ENCODE results near the gene LZTR1.
"Not testable (repeated sequence)": the region's sequence is repeated elsewhere in the genome, so short reads cannot be mapped to it uniquely, and the experiment has no call there.

LZTR1 gene

DNA sequence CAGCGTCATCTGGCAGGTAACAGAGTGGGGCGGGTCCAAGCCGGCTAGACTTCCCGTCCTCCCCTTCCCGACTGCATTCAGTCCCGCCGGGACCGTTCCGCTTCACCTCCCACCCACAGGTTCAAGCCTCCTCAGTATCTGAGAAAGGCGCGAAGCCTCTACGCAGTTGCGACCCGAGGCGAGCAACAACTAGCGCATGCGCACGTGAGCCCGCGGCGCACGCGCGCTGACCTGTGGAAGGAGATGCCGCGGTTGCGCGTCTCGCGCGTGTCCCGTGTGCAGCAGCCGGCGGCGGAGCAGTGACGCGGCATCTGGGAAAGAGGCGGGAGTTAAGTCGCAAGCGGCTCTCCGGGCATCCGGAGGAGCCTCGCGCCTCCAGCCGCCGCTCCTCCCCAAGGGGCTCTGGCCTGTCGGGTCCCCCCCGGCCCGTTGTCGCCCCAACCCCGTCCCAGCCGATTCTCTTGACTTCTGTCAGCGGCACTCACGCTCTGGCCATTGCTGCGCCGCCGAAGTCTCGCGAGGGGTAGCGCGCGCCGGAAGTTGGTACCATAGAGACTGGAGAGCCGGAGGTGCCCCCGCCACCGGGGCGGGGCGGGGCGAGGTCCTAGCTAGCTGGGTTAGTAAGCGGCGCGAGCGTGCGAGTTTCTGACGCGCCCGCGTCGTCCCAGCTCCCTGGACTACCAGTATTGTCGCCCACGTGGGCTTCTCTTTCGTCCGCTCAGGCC, 19.7 kb downstream of the LZTR1 start, which contains the start of gene THAP7:
Gene THAP7, minus strand, starts transcription at position 518 of the 725 bp plus-strand sequence. Its CDS starts 207 bp downstream, at position 311.
- in situ Hi-C loops (cut with HindIII; ENCODE audit: low pct_ligation_motif_present, low pct_unique_long_range_greater_than_20kb, low sequenced_read_pairs), result no loop called here
- peak; percentile 93 for DNase-seq

DNA sequence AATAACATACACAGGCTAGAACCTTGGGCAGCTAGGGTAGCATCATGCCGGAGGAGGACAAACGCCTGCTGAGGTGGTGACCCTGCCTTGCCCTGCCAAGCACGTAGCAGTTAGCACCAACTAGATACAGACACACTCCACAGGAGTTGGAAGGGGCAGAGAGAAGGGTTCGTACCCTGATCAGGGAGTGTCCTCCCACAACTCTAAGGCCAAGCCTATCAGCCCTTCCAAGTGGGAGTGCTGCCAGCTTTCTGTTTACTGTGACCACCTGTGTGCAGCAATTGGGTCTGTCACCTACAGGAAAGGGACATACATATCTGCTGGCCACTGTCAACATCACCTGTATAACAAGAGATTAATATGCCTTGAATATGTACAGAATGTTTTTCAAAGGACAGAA, 21.7 kb downstream of the LZTR1 start:
- no peak for DNase-seq
- in situ Hi-C loops (cut with HindIII; ENCODE audit: low pct_ligation_motif_present, low pct_unique_long_range_greater_than_20kb, low sequenced_read_pairs), result no loop called here

- in situ Hi-C loops (cut with HindIII; ENCODE audit: low pct_ligation_motif_present, low pct_unique_long_range_greater_than_20kb, low sequenced_read_pairs), result not testable (repeated sequence)
Observed at GRCh38 chr22:21009208-21009607, 27.1 kb downstream of the LZTR1 start.

DNA sequence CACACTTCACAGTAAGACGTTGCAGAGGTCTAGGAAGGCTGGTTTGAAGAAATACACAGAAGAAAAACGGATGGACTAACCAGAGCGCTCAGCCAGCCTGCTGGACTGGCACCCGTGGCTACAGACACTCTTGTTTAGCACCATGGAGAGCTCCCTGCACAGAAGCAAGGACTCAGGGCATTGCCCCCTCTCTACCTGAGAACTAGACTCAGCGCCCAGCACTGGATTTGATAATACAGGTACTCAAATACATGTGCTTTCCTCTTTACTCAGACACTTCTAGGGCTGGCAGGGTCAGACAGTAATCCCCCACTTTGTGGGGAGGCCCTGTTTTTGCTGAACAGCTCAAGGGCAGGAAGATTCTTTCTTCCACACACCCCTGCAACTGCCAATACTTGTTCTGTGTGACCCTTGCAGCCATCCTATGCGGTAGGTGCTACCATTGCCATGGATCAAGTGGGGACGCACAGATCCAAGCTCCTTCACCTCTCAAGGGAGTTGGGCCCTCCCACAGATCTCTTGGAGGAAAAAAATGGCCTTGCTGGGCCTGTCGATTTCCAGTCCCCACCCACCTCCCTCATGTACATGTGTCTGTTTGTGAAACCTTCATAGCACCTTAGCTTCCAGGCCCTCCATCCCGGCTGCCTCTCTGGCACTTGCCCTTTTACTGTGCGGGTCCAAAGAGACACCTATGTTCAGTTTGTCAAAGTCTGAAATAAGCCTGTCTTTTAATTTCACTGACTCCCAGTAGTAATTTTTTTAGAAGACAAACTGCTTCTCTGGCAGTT, 27.7 kb downstream of the LZTR1 start:
- in situ Hi-C loops (cut with HindIII; ENCODE audit: low pct_ligation_motif_present, low pct_unique_long_range_greater_than_20kb, low sequenced_read_pairs), result no loop called here
- DNase-seq, result peak; percentile 60

More at GRCh38 chr22:21009208-21009607, 27.1 kb downstream of the LZTR1 start:
- not testable (repeated sequence) for DNase-seq

DNA sequence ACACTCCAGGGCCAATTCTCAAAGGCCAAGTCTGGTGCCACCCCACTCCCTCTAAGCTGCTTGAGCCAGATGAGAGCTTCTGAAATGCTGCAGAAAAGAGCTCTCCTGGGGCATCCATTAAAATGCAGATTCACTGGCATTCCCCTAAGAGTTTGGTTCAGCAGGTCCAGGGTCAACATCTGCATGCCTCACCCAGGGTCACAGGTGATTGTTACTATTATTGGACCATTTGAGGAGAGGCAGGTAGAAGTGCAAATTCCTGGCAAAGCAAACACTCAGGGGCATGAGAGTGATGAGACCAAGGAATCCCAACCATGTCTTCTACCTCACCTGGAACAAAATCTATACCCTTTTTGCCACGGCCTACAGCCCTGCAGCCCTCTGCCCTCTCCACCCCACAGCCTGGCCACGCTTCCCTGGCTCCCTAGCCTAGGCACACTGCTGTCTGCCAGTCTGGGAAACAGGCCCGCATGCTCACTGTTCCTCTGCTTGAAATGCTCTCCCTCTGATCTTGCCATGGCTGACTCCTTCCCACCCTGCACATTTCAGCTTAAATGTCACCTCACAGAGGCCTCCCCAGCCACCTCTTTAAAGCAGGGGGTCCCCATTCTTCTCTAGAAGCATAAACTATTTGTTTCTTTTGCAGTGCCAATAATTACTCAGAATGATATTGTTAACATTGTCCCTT, 28.5 kb downstream of the LZTR1 start:
- in situ Hi-C loops (cut with HindIII; ENCODE audit: low pct_ligation_motif_present, low pct_unique_long_range_greater_than_20kb, low sequenced_read_pairs), result no loop called here
- no peak for DNase-seq

DNA sequence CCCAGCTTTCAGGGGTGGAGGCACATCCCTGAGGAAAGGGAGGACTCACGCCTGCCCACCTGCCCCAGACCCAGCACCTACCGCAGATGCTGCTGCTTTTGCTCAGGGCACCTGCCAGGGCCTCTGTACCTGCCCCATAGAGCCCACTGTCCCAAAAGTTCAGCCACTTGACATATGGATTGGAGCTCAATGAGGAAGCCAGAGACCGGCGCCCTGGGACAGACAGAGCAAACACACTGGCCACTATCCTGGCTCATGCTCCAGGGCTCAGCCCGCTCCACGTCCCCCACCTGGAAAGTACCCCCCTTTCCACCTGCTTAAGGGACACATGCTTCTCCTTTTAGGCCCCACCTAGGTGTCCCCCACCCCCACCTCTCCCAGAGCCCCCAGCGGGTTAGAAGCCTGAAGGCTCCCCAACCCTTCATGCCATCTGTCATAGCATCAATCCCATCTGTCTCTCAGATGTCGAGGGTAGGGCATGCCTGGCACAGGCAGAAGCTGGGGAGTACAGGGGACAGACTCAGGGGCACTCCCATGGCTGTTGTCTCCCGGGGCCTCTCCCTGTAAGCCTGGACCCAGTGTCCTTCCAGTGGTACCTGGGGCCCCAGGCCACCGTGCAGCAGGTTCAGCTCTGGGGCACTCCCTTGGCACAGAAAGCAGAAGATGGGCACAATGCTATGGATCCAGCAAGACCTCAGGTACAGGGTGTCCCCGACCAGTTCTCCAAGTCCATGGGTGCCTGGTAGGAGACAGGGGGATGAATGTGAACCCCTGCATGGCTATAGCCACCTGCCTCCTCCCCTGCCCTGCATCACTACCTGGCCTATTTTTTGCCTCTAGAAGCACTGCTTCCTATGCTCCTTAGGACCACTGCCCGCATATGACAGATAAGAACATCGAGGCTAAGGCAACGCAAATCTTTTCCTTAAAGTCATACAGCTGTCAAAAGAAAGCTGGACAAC, 30.6 kb downstream of the LZTR1 start:
- in situ Hi-C loops (cut with HindIII; ENCODE audit: low pct_ligation_motif_present, low pct_unique_long_range_greater_than_20kb, low sequenced_read_pairs), result no loop called here

DNA sequence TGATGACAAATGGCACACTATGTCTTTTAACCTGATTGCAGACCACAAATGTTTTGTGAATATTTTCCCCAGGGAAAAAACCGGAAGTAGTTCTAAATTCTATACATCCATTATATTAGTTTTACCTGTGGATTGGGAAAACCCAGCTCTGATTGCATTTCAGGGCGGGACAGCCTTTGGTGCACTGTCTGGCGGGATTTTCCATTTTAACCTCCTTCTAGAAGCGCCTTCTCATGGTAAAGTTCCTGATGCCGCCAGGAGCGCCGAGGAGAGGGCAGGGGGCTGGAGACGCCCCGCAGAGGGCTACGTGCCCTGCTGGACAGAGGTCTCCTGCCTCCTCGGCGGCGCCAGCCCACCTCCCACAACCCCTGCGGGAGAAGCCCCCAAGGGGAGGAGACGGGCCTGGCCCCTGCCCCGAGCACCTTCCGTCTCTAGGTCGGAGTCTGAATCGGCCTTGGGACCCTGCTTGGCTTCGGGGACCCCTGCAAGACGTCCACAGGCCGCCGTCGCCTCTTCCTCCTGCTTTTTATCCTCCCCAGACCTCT, 31.6 kb downstream of the LZTR1 start:
- in situ Hi-C loops (cut with HindIII; ENCODE audit: low pct_ligation_motif_present, low pct_unique_long_range_greater_than_20kb, low sequenced_read_pairs), result no loop called here
- no peak for DNase-seq

More for the DNA sequence above, 30.6 kb downstream of the LZTR1 start:
- DNase-seq, result no peak

DNA sequence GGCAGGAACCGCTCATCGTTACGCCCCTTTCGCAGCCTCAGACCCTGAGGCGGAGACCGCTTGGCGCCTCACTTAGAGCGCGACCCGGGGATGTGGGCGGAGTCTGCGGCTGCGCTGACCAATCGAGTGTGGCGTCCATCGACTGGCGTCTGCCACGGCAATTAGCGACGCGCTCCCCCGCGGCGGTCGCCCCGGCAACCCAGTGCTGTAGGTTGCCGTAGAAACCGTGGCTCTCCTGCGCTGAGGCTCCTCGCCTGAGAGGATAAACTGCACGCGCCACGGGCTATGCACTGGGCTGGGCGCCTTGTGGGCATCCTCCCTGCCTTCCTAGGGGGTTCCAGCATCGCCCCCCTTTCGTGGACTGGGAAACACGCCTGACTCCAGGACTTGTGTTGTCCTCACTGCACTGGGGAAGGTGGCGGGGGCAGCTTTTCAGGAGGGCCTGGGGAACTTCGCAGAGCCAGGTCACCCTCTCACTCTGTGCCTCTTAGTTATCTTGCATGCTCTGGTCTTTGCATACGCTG, 32.2 kb downstream of the LZTR1 start:
- in situ Hi-C loops (cut with HindIII; ENCODE audit: low pct_ligation_motif_present, low pct_unique_long_range_greater_than_20kb, low sequenced_read_pairs), result no loop called here

GRCh38 chr22:21014726-21015465, 32.8 kb downstream of the LZTR1 start, which contains the start of gene P2RX6:
P2RX6 (plus strand) TSS chr22:21015165; CDS start chr22:21015175, 10 bp downstream.
- peak; percentile 25 for DNase-seq
- in situ Hi-C loops (cut with HindIII; ENCODE audit: low pct_ligation_motif_present, low pct_unique_long_range_greater_than_20kb, low sequenced_read_pairs), result no loop called here

More for the DNA sequence above, 32.2 kb downstream of the LZTR1 start:
- peak; percentile 83 for DNase-seq

- in situ Hi-C loops (cut with HindIII; ENCODE audit: low pct_ligation_motif_present, low pct_unique_long_range_greater_than_20kb, low sequenced_read_pairs), result no loop called here
- no peak for DNase-seq
Observed at GRCh38 chr22:21015466-21016006, 33.4 kb downstream of the LZTR1 start.

GRCh38 chr22:21016644-21017420, 34.7 kb downstream of the LZTR1 start:
- in situ Hi-C loops (cut with HindIII; ENCODE audit: low pct_ligation_motif_present, low pct_unique_long_range_greater_than_20kb, low sequenced_read_pairs), result no loop called here

DNA sequence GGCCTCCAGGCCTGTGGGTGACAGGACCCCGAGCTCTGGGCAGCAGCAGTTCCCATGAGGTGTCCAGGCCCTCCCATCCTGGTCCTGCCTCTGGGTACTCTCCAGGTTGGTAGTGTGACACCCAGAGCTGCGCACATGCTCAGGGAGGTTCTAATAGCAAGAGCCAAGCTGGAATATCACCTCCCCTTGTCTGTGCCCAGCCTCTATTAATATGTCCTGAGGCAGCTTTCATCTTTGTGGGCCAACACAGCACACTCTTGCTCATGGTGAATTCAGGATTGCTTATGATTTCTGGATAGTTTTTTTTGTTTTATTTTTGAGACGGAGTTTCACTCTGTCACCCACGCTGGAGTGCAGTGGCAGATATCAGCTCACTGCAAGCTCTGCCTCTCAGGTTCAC, 36.2 kb downstream of the LZTR1 start:
- no peak for DNase-seq
- in situ Hi-C loops (cut with HindIII; ENCODE audit: low pct_ligation_motif_present, low pct_unique_long_range_greater_than_20kb, low sequenced_read_pairs), result no loop called here

More at GRCh38 chr22:21016644-21017420, 34.7 kb downstream of the LZTR1 start:
- no peak for DNase-seq

GRCh38 chr22:21020802-21021429, 38.8 kb downstream of the LZTR1 start:
- DNase-seq, result peak; percentile 18
- in situ Hi-C loops (cut with HindIII; ENCODE audit: low pct_ligation_motif_present, low pct_unique_long_range_greater_than_20kb, low sequenced_read_pairs), result no loop called here

DNA sequence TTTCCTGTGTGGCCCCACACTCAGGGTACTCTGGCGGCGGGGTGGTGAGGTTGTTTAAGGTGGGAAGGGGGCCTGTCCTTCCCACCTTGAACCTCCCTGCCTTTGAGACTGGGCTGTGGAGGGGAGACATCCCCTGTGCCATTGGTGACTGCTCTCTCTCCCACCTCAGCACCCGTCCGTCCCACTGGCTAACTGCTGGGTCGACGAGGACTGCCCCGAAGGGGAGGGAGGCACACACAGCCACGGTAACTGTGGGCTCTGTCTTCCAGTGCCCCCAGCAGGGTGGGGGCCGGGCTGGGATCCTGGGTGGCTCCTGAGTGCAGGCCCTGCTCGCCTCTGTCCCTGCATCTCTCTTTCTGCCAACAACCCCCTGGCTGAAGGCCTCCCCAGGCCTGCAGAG, 40.4 kb downstream of the LZTR1 start:
- DNase-seq, result no peak
- in situ Hi-C loops (cut with HindIII; ENCODE audit: low pct_ligation_motif_present, low pct_unique_long_range_greater_than_20kb, low sequenced_read_pairs), result no loop called here

- no peak for DNase-seq
- in situ Hi-C loops (cut with HindIII; ENCODE audit: low pct_ligation_motif_present, low pct_unique_long_range_greater_than_20kb, low sequenced_read_pairs), result no loop called here
Observed at GRCh38 chr22:21022955-21023614, 41.0 kb downstream of the LZTR1 start.

Measured in ACHN (cell line).